Activated CD8-positive, alpha-beta T cell treated with anti-CD3 and anti-CD28 coated beads for 36 hours (primary cell): Measurements from ENCODE around the gene APH1B. TPM values are rescaled to one million over a fixed set of nuclear protein-coding genes. Genes with fewer than 3 reads are reported as not detected.

ENCODE experiments used
- ATAC-seq: fragments of 200-7000 bp; cut with Tn5 transposase; one replicate; pipeline ENCODE4 v1.10.0; 2021; ENCODE audit warnings: mild to moderate bottlenecking, moderate library complexity
- CTCF ChIA-PET: fragments of 350-600 bp; sonication (Branson Sonifier 250); formaldehyde crosslinking; loops from one replicate; lab custom pipeline; 2021; ENCODE audit warnings: antibody characterized with exemption; lab: Charles Lee
- POLR2A ChIA-PET: fragments of 350-600 bp; sonication (Branson Sonifier 250); formaldehyde crosslinking; loops from one replicate; lab custom pipeline; 2021; ENCODE audit warnings: antibody characterized with exemption; lab: Charles Lee
- DNase-seq: peaks from one replicate; pipeline ENCODE4 v3.0.0-alpha.2; 2020
- H3K27ac Mint-ChIP-seq: one replicate; pipeline ENCODE4 v1.8.0; 2021; ENCODE audit warnings: mild to moderate bottlenecking, mixed read lengths
- H3K27me3 Mint-ChIP-seq: one replicate; pipeline ENCODE4 v1.8.0; 2021; ENCODE audit warnings: mixed read lengths
- H3K36me3 Mint-ChIP-seq: one replicate; pipeline ENCODE4 v1.8.0; 2021; ENCODE audit warnings: low read depth, mixed read lengths
- H3K4me1 Mint-ChIP-seq: one replicate; pipeline ENCODE4 v1.8.0; 2021; ENCODE audit warnings: low read depth, mixed read lengths
- H3K4me3 Mint-ChIP-seq: one replicate; pipeline ENCODE4 v1.8.0; 2021; ENCODE audit warnings: mild to moderate bottlenecking, moderate library complexity, mixed read lengths
- H3K9me3 Mint-ChIP-seq: one replicate; pipeline ENCODE4 v1.8.0; 2021; ENCODE audit warnings: mixed read lengths
- CTCF ChIP-seq: fragments of 200-600 bp; IDR thresholded peaks from one replicate; pipeline ENCODE4 v1.8.0; 2022; ENCODE audit warnings: antibody characterized with exemption, mild to moderate bottlenecking
- intact Hi-C: fragments of 100-400 bp; cut with micrococcal nuclease; formaldehyde crosslinking; loops from one replicate; pipeline ENCODE4 v1.10.0; 2022
- total RNA-seq, 2 experiments: library from RNA; stranded (reverse); gene quantifications; one replicate each; pipeline ENCODE4 v1.2.3, GENCODE V29; 2021

Gene APH1B
- total RNA-seq, 2 experiments from 2014 or later = 7.0 to 9.7 TPM

- Mint-ChIP-seq H3K27me3 (peaks cover 2% of the 10 kb centered on the region), H3K4me3 (no peak overlapping the region), H3K4me1 (peaks cover 2% of the 10 kb centered on the region), H3K36me3 (no peaks in the 10 kb centered on the region), H3K27ac (no peak overlapping the region), H3K9me3 (no peaks in the 10 kb centered on the region)
- intact Hi-C loops = no loop called here
- DNase-seq (no peak), ATAC-seq (no peak)
- ChIA-PET CTCF (interaction anchor here (0.6 kb wide), 1 partner anchor 25 kb away, joined by 3 read pairs; no protein-coding TSS in a partner anchor), POLR2A (no interaction called here)
- TF ChIP-seq CTCF = no peak
Observed at GRCh38 chr15:63338170-63338569, 60.8 kb downstream of the APH1B start.

DNA sequence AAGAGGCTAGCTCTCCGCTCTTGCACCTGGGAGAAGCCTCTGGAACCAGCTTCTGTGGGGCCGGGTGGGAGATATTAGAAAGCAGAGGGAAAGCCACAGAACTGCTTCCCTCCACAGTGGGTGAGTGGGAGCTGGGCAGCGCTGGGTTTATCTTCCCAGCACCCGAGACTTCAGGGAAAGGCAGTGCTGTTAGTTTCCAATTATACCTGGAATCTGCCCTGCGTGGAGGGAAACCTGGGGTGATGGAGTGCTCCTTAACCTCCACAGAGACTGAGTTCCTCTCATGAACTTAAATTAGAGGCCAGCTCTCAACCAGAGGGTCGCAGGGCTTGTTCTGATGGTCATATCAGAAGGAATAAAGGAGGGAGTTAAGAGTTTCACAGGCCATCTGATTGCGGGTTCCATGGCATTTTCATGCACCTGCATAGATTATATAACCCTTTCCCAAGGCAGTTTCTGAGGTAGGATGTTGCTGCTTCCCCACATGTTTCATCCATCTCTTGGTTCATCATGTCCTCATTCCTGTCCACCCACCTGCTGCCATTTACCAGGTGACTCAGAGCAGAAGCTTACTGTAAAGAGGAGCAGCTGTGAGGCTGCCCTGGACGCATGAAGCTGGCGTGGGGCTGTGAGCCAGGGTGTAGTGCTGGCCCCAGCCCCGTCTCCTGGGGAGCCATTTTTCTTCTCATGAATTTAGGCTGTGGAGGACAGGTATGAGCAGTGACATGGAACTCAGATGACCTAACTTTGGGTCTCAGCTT is 61.8 kb downstream of the APH1B start:
- intact Hi-C loops = no loop called here
- DNase-seq = no peak
- ChIA-PET CTCF (interaction anchor here (1.1 kb wide), 1 partner anchor 48 kb away, joined by 3 read pairs; no protein-coding TSS in a partner anchor), POLR2A (interaction anchor here (0.6 kb wide), 1 partner anchor 584 kb away, joined by 3 read pairs; no protein-coding TSS in a partner anchor)
- H3K4me1 Mint-ChIP-seq = peaks cover 2% of the 10 kb centered on the region
- no peaks in the 10 kb centered on the region for H3K36me3 Mint-ChIP-seq
- H3K27me3 Mint-ChIP-seq = peaks cover 2% of the 10 kb centered on the region
- TF ChIP-seq CTCF = no peak
- no peak overlapping the region for H3K4me3 Mint-ChIP-seq
- no peak overlapping the region for H3K27ac Mint-ChIP-seq
- no peak for ATAC-seq
- H3K9me3 Mint-ChIP-seq = no peaks in the 10 kb centered on the region

GRCh38 chr15:63339836-63340235 is 62.4 kb downstream of the APH1B start:
- no peak for DNase-seq
- Mint-ChIP-seq H3K27me3 (peaks cover 2% of the 10 kb centered on the region), H3K27ac (no peak overlapping the region), H3K36me3 (no peaks in the 10 kb centered on the region), H3K4me3 (no peak overlapping the region), H3K4me1 (peaks cover 2% of the 10 kb centered on the region), H3K9me3 (no peaks in the 10 kb centered on the region)
- no peak for TF ChIP-seq CTCF
- ChIA-PET CTCF (interaction anchor here (1.1 kb wide), 1 partner anchor 49 kb away, joined by 3 read pairs; no protein-coding TSS in a partner anchor), POLR2A (no interaction called here)
- ATAC-seq = no peak
- intact Hi-C loops = no loop called here

DNA sequence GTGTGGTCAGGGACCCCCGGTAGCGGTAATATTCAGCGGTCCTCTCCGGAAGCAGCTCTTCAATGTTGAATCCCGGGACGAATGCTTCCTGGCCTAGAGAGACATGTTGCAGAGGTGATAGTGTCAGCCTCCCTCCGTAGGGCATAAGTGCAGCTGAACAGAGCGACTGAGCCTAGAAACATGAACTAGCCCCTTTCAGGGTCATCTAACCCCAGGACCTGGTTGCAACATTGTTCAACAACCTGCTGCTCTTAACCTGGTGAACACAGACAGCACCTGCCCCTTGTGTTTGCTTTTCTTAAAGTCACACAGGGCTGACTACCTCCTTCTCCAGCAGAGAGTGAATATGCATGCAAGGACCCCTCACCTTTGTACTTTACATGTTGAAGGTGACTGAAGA is 62.9 kb downstream of the APH1B start:
- no peak for DNase-seq
- Mint-ChIP-seq H3K4me3 (no peak overlapping the region), H3K27me3 (peaks cover 2% of the 10 kb centered on the region), H3K27ac (no peak overlapping the region), H3K9me3 (no peaks in the 10 kb centered on the region), H3K36me3 (no peaks in the 10 kb centered on the region), H3K4me1 (peaks cover 2% of the 10 kb centered on the region)
- TF ChIP-seq CTCF = no peak
- intact Hi-C loops = no loop called here
- ATAC-seq = no peak
- POLR2A ChIA-PET = no interaction called here
- CTCF ChIA-PET = interaction anchor here (1.1 kb wide), 1 partner anchor 49 kb away, joined by 3 read pairs; no protein-coding TSS in a partner anchor

DNA sequence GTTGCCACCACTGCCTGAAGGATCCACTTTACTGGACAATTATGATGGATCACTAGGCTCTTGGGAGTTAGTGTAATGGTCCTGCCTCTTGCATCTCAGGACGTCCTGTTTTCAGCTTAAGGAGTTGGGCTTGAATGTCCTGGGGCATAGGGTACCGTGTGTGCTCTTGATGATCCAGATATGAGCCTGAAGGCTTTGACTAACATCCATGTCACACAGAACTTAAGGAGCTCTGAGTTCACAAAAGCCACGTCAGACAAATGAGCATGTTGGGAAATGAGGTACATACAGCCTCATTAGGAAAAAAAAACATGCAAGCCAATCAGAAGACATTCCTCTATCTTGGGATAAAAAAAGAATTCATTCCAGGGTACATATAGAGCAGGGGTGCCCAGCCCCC is 63.5 kb downstream of the APH1B start:
- POLR2A ChIA-PET = no interaction called here
- CTCF ChIA-PET = no interaction called here
- Mint-ChIP-seq H3K27me3 (peaks cover 2% of the 10 kb centered on the region), H3K9me3 (no peaks in the 10 kb centered on the region), H3K36me3 (no peaks in the 10 kb centered on the region), H3K27ac (no peak overlapping the region), H3K4me3 (no peak overlapping the region), H3K4me1 (peaks cover 2% of the 10 kb centered on the region)
- intact Hi-C loops = no loop called here
- no peak for TF ChIP-seq CTCF
- no peak for DNase-seq
- no peak for ATAC-seq
